GM12878 (cell line): Measurements from ENCODE around the gene TECPR1.

ENCODE experiments used
- CTCF ChIP-seq, 3 experiments: IDR thresholded peaks in 2 of 3; conservative IDR thresholded peaks in 1 of 3; 2 replicates each; pipeline ENCODE4 v1.5.1; 2011; ENCODE audit warnings: low read depth in 3 of 3, low read length in 3 of 3, mild to moderate bottlenecking in 3 of 3, control low read depth in 2 of 3, moderate library complexity in 2 of 3, inconsistent platforms in 1 of 3, mixed read lengths in 1 of 3; ENCODE audit not compliant: control insufficient read depth in 2 of 3, insufficient read depth in 1 of 3; ENCODE audit errors: extremely low read depth in 1 of 3
- EP300 ChIP-seq, 2 experiments: fragments of 150-350 bp in 1 of 2; IDR thresholded peaks; 2 replicates each; pipeline ENCODE4 v1.6.1; 2011 to 2012; ENCODE audit warnings: low read depth in 2 of 2, low read length in 2 of 2, borderline replicate concordance in 1 of 2, improper control_type of control experiment in 1 of 2, inconsistent platforms in 1 of 2; ENCODE audit not compliant: control insufficient read depth in 1 of 2
- MTA3 ChIP-seq: IDR thresholded peaks from 2 replicates; pipeline ENCODE4 v1.6.1; 2012; ENCODE audit warnings: low read length, inconsistent platforms, borderline replicate concordance
- SP1 ChIP-seq: IDR thresholded peaks from one replicate; pipeline ENCODE4 v1.6.1; 2011; ENCODE audit warnings: low read depth, low read length

GRCh38 chr7:98241674-98242241, 10.3 kb downstream of the TECPR1 start:
- no peak for TF ChIP-seq CTCF (IDR thresholded peaks at IDR 0.05 in 2 of 3, conservative IDR thresholded peaks at IDR 0.05 in 1 of 3; ENCODE audit: control insufficient read depth in 2 of 3, extremely low read depth in 1 of 3, insufficient read depth in 1 of 3, low read depth in 3 of 3, low read length in 3 of 3)
- TF ChIP-seq MTA3, result no peak
- no peak for TF ChIP-seq EP300 (IDR thresholded peaks at IDR 0.05; ENCODE audit: borderline replicate concordance in 1 of 2, control insufficient read depth in 1 of 2, low read depth in 2 of 2, low read length in 2 of 2)
- TF ChIP-seq SP1, result no peak
